HG02798 (cell line): ENCODE measurements around the gene DESI2.

Experiments
- ATAC-seq: cut with Tn5 transposase; IDR thresholded peaks from one replicate; pipeline ENCODE4 v1.9.1; 2021; ENCODE audit warnings: mild to moderate bottlenecking; ENCODE audit not compliant: unreplicated experiment, poor library complexity

The DESI2 gene

DNA sequence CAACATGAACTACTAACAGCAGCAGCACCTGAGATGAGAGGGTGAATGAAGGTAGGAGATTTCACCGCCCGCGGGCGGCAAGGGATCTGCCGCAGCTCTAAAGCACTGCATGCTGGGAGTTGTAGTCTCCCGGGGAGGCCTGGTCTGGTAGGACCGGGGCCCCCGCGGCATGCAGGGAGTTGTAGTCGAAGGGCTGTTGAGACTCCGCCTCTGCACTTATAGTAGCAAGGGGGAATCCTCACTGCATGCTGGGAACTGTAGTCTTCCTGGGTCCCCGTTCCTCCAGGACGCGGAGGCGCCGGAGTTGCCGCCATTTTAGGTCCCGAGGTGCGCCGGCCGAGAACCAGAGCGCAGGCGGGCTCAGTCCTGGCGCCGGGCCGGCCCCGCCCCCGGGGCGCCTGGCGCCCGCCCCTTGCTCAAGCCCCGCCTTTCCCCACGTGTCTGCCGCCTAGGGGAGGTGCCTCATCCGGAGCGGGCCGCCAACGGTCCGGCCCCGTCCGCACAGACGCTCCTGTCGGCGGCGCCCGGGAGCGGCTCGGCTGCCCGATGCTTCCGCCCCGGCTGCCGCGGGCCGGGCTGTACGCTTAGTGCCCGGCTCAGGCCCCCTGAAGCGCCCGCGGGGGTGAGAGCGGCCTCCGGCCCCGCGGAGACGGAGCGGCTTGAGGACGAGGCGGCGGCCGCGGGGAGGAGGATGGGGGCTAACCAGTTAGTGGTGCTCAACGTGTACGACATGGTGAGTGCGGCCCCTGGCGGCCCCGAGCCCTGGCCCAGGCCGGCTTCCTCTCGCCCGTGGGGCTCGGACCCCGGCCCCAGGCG lies at the start of gene DESI2:
Gene DESI2 (plus strand): TSS at position 504 of the 816 bp plus-strand sequence. CDS start 188 bp downstream, at position 692.
- peak; percentile 95 for ATAC-seq

- no peak for ATAC-seq
Measured at GRCh38 chr1:244603498-244603897, 49.4 kb upstream of the DESI2 start.

- no peak for ATAC-seq
Measured at GRCh38 chr1:244605835-244606370, 47.0 kb upstream of the DESI2 start.

- no peak for ATAC-seq
Measured at GRCh38 chr1:244614113-244614836, 38.7 kb upstream of the DESI2 start.

GRCh38 chr1:244614879-244615278 lies 38.0 kb upstream of the DESI2 start:
- ATAC-seq, result no peak

GRCh38 chr1:244615301-244615700 lies 37.6 kb upstream of the DESI2 start:
- ATAC-seq, result no peak

GRCh38 chr1:244626709-244627108 lies 26.2 kb upstream of the DESI2 start:
- ATAC-seq, result no peak

DNA sequence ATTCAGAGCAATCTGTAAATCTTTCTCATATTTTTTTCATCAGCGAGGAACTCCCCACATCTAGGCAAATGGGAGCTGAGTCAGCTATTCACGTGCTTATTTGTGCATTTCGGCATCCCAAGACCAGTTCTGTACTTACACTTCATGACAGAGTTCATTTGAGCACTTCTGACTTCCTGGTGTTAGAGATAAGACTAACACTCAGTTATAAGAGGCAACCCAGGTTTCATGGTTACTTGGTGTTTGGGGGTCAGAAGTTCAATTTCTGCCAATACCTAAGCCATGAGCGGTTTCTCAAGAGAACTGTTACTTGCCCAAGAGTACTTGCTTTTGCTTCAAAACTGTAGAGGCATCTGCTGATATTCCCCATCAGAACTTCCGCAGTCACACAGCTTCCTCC lies 24.1 kb upstream of the DESI2 start:
- no peak for ATAC-seq

DNA sequence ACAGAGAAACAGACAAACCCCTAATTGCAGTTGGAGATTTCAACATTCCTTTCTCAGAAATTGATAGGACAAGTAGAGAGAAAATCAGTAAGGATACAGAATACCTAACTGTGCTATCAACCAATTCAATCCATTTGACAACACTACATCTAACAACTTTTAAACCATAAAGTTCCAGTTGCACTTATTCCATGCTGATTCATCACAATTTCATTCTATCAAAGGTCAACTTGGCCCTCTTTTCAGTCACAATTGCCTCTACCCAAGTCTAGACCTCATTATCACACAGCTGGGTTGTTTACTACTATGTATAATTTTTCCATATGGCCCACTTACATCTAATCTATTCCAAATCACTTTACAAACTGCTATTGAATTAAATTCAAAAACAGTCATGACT lies 19.8 kb upstream of the DESI2 start:
- ATAC-seq, result no peak

- ATAC-seq, result no peak
Measured at GRCh38 chr1:244634546-244634945, 18.4 kb upstream of the DESI2 start.

- no peak for ATAC-seq
Measured at GRCh38 chr1:244636488-244637259, 16.3 kb upstream of the DESI2 start.

- ATAC-seq, result no peak
Measured at GRCh38 chr1:244639561-244639960, 13.4 kb upstream of the DESI2 start.

- no peak for ATAC-seq
Measured at GRCh38 chr1:244640917-244641316, 12.0 kb upstream of the DESI2 start.

GRCh38 chr1:244642526-244642925 lies 10.4 kb upstream of the DESI2 start:
- ATAC-seq, result no peak

DNA sequence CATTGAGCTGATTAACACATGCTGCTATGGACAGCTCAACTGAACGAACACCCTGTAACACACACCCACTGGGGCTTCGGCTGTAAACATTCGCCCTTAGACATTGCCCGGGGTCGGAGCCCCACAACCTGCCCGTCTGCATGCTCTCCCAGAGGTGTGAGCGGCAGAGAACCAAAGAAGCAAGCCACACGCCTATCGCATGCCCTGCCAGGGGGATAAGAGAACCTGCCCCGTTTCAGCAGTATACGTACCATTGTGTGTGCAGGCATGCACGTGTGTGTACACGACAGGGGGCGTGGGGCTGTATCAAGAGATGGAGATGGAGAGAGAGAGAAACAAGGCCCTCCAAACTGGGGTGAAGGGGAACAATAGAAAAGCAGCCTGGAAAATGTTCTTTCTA lies 9.9 kb upstream of the DESI2 start:
- ATAC-seq, result no peak

DNA sequence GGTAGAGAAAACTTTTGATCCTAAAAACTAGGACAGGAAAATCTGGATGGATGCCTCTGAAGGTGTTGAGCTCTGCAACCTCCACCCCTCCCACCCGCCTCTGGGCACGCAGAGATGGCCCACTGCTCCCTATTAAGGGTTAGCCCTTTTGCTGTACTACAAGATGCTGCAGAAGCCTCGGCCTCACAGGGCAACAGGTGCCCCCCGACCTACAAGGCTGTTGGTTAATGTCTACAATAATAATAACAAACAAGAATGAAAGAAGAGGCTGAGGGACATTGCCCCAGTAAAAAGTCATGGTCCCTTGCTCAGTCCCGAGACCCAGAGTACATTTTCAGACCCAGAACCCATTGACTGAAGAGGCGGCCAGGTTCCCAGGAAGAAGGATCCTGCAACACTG lies 7.5 kb upstream of the DESI2 start:
- ATAC-seq, result no peak

DNA sequence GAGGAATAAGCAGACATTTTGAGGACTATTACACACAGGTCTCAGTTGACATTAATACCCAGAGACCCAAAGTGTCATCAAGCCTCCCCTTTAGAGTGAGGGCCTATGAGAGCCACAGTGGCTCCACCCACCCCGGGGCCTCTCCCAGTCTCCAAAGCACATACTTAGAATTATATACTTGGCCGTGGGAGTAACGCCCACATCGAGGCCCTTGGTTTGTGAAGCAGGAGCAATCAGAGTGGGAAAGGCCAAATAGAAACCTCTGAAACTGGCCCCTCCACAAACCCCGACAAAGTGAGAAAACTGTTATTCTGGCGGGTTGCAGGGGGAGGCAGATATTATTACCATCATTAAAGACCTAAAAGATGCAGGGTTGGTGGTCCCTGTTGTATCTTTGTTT lies 7.0 kb upstream of the DESI2 start:
- no peak for ATAC-seq

GRCh38 chr1:244647819-244648218 lies 5.1 kb upstream of the DESI2 start:
- ATAC-seq, result no peak

DNA sequence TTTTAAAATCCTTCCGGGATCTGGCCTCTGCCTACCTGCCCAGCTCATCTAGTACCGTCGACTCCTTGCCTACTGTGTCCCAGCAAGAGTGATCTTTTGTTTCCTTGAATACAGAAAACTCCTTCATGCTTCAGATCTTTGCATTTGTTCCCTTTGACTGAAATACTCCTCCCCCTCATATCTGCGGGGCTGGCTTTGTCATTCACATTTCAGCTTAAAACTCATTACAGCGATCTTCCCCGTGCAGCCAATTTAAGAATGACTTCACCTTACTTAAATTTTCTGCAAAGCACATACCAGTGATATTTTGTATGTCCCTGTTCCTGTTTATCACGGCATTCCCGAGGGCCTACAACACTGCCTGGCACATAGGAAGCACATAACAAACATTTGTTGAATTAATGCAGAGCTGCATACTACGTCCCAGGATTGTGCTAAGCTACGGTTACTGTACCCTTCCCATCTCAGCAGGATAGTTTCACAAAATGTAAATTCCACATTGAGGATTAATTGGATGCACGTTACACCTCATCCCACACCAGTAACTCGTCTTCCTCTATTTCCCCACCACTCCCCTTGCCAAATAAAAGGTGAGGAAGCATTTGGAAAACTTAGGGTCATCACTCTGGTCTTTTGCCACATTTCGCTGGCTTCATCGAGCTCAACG lies 837 bp upstream of the DESI2 start:
- no peak for ATAC-seq

DNA sequence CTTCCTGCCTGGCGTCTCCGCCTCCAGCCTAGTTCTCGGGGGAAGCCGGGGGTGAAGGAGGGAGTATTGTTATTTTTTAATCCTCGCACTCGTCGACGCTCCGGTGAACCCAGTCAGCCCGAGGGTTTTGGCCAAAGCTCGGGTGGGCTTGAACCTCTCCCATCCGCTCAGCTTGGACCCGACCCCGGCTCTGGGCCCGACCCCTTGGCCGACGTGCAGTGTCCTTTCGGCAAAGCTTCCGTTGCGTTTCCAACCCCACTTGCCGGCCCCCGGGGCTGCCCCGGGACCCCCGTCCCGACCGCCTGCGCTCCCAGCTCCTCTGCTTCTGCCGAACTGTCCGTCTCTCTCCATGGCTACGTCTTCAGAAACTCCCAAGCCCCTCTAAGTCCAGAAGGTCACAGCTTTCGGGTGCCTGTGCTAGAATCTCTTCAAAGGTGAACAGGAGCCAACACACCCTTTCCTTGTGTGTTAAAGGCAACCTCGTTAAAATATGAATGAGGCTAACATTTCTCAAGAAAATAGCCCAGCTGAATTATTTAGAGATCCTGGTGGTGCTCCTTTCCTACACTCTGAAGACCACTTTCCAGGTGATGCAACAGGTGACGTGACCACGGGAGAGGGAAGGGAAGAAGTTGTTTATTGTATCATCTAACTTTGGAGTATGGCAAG lies 647 bp downstream of the DESI2 start:
- ATAC-seq, result no peak
